A204.1 (cell line): ENCODE data around the gene MACC1.
"Not testable (repeated sequence)": the region's sequence is repeated elsewhere in the genome, so short reads cannot be mapped to it uniquely, and the experiment has no call there.

Experiments used
- FAIRE-seq: peaks from 2 replicates; lab custom pipeline; 2012; peaks lifted over from hg19 to GRCh38; lab: Jason Lieb, UNC

Gene MACC1

DNA sequence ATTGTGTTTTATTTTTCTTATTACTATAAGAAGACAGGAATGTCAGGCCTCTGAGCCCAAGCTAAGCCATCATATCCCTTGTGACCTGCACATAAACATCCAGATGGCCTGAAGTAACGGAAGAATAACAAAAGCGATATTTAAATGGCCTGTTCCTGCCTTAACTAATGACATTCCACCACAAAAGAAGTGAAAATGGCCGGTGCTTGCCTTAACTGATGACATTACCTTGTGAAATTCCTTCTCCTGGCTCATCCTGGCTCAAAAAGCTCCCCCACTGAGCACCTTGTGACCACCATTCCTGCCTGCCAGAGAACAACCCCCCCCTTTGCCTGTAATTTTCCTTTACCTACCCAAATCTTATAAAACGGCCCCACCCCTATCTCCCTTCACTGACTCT, 91.1 kb downstream of the MACC1 start:
- not testable (repeated sequence) for FAIRE-seq

DNA sequence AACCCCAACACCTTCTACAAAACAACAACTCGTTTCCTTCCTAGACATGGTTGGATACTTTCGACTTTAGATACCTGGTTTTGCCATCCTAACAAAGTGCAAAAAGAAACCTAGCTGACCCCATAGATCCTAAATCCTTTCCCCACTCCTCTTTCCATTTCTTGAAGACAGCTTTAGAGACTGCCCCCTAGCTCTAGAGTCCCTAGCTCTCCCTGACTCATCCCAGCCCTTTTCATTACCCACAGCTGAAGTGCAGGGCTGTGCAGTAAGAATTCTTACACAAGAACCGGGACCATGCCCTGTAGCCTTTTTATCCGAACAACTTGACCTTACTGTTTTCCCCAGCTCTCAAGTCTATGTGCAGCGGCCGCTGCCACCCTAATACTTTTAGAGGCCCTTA, 93.1 kb downstream of the MACC1 start:
- not testable (repeated sequence) for FAIRE-seq

DNA sequence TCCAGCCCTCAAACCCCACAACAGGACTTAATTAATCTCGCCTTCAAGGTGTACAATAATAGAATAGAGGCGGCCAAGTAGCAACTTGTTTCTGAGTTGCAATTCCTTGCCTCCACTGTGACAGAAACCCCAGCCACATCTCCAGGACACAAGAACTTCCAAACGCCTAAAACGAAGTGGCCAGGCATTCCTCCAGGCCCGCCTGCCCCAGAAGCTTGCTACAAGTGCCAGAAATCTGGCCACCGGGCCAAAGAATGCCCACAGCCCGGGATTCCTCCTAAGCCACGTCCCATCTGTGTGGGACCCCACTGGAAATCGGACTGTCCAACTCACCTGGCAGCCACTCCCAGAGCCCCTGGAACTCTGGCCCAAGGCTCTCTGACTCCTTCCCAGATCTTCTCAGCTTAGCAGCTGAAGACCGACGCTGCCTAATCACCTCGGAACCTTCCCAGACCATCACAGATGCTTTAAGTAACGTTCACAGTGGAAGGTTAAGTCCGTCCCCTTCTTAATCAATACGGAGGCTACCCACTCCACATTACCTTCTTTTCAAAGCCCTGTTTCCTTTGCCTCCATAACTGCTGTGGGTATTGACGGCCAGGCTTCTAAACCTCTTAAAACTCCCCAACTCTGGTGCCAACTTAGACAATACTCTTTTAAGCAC, 94.4 kb downstream of the MACC1 start:
- not testable (repeated sequence) for FAIRE-seq

DNA sequence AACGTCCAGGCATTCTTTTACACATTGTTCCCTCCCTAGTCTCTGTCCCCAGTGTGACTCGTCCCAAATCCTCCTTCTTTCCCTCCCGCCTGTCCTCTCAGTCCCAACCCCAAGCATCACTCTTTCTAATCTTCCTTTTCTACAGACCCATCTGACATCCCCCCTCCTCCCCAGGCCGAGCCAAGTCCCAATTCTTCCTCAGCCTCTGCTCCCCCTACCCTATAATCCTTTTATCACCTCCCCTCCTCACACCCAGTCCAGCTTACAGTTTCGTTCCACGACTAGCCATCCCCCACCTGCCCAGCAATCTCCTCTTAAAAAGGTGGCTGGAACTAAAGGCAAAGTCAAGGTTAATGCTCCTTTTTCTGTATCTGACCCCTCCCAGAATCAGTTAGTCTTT, 95.1 kb downstream of the MACC1 start:
- no peak for FAIRE-seq

DNA sequence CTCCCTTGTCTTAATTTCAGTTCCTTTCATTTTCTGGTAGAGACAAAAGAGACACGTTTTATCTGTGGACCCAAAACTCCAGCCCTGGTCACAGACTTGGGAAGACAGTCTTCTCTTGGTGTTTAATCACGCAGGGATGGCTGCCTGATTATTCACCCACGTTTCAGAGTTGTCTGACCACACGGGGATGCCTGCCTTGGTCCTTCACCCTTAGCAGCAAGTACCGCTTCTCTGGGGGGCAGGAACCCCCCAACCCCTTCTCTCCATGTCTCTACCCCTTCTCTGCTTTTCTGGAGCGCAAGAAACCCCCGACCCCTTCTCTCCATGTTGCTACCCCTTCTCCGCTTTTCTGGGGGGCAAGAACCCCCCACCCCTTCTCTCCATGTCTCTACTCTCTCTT, 95.8 kb downstream of the MACC1 start:
- no peak for FAIRE-seq

DNA sequence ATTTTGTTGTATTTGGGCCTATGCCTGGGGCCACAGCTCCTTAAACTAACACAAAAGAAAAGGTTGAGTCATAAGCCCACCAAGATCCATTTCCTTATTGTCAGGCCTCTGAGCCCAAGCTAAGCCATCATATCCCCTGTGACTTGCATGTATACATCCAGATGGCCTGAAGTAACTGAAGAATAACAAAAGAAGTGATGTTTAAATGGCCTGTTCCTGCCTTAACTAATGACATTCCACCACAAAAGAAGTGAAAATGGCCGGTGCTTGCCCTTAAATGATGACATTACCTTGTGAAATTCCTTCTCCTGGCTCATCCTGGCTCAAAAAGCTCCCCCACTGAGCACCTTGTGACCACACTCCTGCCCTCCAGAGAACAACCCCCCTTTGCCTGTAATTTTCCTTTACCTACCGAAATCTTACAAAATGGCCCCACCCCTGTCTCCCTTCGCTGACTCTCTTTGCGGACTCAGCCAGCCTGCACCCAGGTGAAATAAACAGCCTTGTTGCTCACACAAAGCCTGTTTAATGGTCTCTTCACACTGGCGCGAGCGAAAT, 96.5 kb downstream of the MACC1 start:
- not testable (repeated sequence) for FAIRE-seq

DNA sequence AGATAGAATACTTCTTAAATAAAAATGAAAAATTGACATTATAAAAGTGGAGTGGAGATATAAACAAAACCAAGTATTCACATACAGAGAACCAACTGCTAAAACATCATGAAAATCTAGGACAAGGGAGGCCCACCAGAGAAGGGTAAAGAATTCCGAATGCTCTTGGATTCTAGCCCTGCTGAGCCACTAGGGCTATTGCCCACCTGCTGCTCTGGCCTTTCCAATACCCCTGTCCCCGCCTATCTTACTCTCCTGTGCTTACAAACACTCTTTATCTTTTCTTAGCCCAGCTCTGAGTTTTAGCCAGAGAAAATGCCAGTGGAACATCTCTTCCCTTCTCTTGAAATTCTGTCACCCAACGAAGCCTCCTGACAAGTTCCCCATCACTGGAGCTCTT, 100.3 kb downstream of the MACC1 start:
- no peak for FAIRE-seq

DNA sequence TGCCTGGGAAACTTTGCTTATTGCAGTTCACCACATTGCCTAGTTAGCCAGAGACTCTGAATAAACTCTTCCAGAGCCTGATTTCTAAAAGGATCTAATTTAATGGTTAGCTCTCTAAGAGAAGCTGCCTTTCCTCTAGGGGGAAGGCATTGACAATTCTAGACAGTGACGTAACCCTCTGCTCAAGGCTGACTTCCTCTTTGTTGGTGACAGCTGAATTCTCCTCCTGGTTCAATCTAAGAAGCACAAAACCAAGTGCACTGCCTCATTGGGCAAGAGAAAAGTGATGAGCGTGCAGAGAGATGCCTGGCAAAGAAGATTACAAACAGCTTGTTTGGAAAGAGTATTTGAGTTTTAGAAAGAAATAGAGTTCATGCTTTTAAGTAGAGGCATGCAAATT, 102.7 kb downstream of the MACC1 start:
- no peak for FAIRE-seq

DNA sequence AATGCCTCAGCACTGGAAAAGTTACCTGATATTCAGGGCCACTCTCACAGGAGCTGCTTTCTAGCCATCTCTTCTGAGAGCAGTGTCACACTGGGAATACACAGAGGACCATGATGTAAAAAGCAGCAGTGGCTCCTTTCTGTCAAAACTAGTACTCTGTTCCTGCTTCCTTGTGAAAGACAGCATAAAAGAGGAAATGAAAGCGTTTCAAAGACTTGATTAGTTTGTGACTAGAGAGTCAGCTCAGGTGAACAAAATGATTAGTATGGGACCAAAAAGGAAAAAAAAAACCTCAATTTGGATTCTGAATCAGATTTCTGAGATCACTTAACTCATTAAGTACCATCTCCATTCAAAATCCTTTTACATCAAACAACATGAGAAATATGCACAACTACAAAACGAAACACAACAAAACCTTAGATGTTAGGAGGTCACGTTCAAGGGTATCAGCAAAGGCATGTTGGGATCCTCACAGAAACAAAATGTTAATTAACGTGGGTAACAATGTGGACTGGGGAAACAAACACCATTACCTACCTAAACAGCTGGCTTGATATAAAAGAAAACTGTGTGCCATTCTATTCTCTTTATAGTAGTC, 103.7 kb downstream of the MACC1 start:
- FAIRE-seq = no peak

DNA sequence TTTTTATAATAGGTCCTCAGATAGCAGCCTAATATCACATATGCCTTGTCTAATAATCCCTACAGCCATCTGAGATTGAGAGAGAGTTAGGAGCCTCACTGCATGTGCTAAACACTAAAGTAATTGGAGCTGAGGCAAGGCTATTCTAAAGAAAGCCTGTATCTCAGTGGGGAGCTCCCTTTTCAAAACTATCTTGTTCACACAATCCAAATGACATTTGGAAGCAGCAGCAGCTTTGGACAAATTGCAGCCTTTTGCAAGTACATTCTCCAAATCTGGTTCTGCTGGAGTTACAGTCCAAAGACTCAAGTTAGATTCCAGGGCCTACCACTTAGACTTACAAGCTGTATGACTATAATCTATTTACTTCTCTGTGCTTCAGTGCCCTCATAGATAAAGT, 104.5 kb downstream of the MACC1 start:
- no peak for FAIRE-seq

DNA sequence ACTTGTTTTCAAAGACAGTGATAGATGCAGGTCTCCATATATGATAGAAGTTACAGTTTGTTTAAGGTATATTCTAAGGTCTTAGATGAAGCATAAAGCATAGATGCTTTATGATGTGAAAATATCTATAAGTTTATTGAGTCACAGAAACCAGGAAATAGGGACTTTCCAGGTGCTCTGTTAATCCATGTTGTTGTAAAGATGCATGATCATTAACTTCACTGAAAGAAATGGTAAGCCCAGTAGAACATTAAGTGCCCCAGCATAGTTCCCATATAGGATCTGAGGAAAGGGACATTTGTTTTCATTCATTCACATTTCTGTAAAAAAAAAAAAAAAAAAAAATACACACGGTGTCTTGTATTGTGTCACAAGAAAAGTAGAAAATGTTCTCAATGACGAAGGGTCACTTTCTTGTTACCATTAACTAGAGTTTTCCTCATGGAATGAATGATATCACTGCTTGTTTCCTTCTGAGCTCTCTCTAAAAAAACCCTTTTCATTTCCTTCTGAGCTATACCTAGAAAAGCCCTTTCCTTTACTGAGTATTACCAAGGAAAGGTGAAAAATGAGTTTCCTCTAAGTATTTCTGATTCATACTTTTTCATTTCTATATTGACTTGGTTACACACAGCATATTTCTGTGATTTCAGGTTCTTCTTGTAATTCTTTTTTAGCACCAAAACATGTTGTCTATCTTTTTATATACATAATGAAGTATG, 105.2 kb downstream of the MACC1 start:
- FAIRE-seq = no peak

DNA sequence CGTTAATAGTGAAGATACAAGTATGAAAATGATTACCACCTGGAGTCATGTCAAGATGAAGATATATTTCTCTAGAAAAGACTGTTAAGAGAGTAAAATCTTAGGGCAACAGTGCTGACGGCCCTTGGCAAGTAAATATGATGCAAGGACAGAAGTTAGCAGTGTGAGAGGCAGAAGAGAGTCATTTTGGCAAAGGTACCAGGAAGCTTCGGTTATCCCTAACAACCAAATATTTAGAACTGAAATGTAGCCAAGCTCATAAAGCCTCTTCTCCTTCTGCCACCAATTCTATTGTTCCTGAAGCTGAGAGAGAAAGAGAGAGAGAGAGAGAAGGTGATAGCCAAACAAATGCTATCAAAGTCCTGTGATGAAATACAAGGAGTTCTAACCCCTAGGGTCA, 109.6 kb downstream of the MACC1 start:
- FAIRE-seq = no peak

DNA sequence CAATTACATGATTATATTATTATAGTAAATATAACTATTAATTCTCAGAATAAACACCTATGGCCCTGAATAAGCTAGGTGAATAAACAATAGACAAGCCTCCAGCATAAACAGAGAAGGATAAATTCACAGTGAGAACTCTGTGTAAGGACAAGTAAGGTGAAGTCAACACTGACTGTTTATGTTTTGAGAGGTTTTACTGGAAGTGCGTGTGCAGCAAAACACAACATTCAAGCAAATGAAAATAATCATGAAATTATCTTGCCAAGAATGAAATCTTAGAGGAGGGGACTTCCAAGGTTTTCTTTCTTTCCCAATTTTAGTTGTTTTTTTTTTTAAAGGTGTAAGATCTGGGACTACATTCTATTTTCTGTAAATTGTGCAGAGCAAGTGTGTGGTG, 112.5 kb downstream of the MACC1 start:
- no peak for FAIRE-seq

DNA sequence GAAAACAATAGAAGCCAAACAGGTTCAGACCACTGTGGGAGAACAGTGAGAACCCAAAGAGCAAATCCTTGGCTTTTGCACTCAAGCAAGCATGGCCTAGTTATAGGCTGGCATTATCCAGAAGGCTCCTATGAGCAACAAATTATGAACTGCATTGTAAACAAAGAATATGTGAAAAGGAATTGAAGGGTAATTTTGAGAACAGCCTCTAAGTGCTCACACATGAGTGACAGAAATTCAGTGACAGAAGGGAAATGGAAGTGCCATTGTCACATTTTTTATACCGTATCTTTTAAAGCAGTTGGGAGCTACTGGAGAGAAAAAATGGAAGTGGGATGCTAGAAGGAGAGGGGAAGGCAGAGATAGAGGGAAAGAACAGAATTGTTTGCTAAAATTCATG, 114.2 kb downstream of the MACC1 start:
- FAIRE-seq = no peak

DNA sequence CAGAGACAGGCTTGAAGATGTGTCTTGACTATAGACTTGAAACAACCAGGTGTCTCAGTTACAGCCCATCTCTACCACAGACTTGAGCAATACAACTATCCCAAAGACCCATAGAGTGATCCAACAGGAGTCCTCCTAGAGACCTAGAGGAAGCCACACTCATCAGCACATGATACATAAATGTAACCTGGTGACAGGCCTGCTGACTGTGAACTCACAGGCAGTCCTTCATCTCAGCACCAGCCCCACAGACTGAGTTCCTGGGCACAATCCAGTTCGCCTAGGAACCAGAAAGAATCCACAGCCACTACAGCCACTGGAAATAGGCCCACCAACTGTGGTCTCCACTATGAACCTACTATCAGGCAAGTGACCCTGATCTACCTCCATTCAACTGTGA, 121.3 kb downstream of the MACC1 start:
- no peak for FAIRE-seq

DNA sequence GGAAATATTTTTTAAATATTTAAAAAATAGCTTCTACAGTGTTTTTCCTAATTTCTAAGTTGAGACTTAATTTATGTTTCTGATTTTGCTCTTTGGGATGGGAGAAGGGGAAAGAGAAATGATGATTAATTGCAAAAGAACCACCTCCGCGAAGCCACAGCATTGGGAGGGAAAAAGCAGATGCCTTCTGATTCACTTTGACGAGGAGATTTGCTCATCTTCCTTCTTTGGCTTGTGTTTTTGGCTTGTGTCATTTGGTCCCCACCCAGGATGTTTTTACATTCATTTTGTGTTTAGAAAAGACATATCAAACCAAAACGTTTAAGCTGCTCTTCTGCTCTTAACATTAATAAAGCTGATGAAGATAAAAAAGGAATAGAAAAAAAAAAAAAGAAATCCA, 121.7 kb downstream of the MACC1 start:
- no peak for FAIRE-seq

DNA sequence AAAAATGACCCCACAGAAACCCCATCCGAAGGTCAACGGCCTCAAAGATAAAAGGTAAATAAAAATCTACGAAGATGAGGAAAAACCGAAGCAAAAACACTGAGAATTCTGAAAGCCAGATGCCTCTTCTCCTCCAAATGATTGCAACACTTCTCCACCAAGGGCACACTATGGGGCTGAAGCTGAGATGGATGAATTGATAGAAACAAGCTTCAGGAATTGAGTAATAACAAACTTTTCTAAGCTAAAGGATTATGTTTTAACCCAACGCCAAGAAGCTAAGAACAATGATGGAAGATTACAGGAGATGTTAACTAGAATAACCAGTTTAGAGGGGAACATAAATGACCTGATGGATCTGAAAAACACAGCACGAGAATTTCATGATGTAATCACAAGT, 127.8 kb downstream of the MACC1 start:
- FAIRE-seq = no peak

DNA sequence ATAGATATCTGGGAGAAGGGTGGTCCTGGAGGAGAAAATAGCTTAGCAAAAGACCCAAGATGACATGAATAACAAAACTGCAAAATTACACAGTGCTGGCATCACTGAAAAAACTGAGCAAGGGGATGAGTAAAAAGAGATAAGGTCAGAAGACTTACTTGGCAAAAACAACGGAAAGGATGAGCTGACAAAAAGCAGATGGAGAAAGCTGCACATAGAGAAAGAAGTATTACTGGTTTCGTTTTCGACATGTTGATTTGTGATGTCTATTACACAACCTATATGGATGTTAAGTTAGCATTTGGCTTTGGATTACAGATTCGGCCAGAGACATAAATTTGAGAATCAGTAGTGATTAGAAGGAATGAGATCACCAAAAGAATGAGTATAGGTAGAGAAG, 132.1 kb downstream of the MACC1 start:
- no peak for FAIRE-seq
